Pulmonary artery endothelial cell (primary cell): ENCODE measurements around the gene PPP2R1B. TPM values are rescaled to one million over a fixed set of nuclear protein-coding genes. Genes with fewer than 3 reads are reported as not detected.
"Not testable (repeated sequence)": the region's sequence is repeated elsewhere in the genome, so short reads cannot be mapped to it uniquely, and the experiment has no call there.

Experiments
- DNase-seq: peaks from one replicate; pipeline ENCODE4 v3.0.0-alpha.2; 2011; ENCODE audit warnings: low read depth, low spot score
- total RNA-seq: library from RNA; depleted of rRNA; stranded (reverse); fragments of >200 nt; gene quantifications from 2 replicates; pipeline ENCODE4 v1.2.3, GENCODE V29; 2014

PPP2R1B gene
- total RNA-seq, 1 donor from 2014 or later: 40.6 TPM

DNA sequence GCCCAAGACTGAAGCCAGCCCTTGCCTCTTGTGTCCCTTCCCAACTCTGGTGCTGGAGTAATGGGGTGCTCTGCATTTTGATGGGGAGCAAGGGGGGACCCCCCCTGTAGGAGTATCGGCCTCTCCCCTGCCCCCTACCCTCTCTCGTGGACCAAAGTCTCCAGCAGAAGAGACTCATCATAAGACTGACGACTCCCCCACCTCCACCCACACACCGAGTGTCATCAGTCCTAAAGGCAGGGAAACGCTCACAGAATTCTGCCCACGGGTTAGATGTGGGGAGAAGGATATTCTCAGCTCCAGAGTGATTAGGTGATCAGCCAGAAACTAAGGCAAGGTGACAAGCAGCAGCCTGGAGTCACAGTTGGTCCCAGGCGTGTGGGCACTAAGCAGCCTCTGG, 38.8 kb downstream of the PPP2R1B start:
- no peak for DNase-seq

DNA sequence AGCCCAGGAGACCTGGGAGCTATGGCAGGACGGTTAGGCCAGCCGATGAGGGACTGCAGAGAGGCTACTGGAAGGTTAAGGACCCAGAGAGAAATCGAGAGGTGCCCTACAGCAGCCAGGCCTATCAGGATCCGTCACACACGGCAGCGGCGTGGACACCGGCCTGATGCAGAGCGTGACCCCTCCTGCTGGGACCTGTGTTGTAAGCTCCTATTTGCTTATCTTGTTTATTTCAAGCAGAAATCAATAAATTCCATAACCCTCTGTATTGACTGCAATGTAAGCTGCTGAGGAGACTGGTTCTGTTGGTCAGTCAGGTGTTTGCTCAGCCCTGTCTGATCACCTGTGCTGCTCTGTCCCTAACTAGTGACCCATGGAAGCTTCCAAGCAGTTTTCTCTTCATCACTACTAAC, 39.9 kb downstream of the PPP2R1B start:
- no peak for DNase-seq

DNA sequence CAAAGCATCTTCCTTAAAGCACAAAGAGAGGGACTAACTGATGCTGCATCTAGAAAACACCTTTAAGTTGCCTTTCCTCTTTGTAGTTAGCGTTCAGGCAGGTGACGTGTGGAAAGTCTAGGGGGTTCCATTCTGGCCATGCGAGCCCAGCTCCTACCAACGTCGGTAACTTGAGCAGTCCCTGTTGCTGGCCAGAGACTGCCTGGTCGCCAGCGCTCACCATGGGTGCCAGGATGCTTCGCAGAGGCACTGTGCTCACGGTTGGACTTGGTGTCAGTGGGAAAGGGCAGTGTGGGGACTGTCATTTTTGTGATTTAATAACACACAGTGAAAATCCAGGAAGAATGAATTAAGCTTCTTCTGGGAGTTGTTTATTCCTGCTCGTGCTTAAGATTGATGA, 40.6 kb downstream of the PPP2R1B start:
- DNase-seq: no peak

DNA sequence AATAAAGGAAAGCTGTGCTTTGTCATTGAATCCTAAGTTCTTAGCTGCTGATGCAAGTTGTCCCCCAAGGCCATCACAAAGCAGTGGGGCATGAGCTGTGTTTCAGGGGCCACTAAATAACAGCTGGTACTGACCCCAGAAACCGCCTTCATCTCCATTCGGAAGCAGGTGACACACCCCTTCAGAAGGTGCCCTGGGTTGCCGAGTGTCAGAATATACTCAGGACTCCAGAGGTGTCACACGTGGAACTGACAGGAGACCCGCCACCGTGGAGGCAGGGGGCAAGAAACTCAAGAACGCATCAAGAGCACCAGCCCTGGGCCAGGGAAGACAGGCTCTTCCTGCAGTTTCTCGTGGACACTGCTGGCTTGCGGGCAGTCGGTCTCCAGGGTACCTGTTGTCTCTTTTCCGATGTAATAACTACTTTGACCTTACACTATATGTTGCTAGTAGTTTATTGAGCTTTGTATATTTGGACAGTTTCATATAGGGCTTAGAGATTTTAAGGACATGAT, 41.5 kb downstream of the PPP2R1B start:
- no peak for DNase-seq

DNA sequence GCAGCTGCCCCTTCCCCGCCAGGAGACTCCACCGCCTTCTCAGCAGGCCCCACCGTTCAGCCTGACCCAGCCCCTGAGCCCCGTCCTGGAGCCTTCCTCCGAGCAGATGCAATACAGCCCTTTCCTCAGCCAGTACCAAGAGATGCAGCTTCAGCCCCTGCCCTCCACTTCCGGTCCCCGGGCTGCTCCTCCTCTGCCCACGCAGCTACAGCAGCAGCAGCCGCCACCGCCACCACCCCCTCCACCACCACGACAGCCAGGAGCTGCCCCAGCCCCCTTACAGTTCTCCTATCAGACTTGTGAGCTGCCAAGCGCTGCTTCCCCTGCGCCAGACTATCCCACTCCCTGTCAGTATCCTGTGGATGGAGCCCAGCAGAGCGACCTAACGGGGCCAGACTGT, 42.6 kb downstream of the PPP2R1B start:
- no peak for DNase-seq

DNA sequence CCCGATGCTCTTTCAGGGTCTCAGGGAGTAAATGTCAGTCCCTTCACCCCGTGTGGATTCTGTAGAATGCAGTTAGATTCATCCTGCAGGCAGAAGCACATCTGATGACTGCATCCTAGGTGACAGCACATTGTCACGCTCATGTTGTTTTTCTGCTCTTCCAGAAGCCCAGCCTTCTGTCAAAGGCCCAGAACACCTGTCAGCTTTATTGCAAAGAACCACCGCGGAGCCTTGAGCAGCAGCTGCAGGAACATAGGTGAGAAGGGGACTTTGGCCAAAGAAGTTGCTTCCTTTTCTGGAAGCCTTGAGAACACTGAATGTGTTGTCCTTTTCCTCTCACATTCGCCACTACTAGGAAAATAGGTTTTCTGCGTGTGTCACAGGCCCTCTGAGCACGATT, 43.7 kb downstream of the PPP2R1B start:
- no peak for DNase-seq

DNA sequence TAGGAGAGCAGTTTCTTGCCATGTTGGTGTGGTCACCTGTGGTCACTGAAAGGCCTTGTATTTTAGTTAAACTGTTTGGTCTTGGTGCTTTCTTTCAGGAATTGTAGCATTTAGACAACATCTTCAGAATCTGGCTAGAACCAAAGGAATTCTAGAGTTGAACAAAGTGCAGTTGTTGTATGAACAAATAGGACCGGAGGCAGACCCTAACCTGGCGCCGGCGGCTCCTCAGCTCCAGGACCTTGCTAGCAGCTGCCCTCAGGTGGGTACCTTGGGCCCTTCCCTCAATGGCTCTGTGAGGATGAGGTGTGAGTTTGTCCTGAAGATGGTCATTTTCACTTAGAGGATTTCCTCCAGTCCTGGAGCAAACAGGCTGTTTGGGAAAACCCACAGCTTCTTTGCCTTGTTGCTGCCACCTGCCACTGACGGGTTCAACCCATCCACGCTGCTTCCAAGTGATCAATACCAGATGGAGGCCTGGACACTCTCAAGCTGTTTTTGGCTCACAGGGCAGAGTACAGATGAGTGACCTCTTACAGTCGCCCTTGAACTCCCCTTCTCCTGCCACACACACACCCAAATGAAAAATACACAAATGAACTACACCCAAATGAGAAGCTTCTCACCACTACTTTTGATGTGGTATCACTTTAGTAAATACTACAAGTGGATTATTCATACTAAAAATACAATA, 45.2 kb downstream of the PPP2R1B start:
- DNase-seq: no peak

DNA sequence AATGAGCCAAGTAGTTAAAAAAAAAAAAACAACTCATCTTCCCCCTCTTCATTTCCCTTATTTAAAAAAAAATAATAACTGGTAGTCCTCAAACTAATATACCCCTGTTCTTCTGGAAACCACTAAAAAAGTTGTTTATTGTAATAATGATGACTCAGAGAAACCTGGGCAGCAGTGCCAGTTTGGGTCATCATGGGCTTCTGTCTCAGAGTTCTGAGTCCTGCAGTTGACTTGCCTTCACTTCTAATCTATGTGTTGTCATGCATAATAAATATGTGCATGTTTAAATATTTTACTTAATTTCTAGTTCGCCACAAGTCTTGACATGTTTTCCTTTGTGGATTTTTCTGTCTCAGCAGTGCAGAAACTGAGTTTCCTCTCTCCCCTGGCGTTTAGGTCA, 46.8 kb downstream of the PPP2R1B start:
- no peak for DNase-seq

DNA sequence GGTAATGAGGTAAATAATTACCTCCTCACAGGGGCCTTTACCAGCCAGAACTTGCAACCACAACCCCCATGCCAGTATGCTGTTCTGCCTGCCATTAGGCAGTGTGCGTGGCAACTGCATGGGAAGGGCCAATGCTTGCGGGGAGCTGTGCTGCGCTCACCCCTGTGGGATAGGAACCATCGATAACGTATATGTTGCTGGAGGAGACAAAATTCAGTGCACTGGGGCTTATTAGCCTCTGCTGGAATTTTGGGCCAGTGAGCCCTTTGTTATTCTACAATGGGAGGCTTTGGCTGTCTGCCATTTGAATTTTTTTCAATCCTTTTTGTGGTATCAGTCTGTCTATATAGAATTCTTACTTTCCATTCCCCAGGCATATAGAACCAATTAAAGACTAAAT, 47.3 kb downstream of the PPP2R1B start:
- no peak for DNase-seq

DNA sequence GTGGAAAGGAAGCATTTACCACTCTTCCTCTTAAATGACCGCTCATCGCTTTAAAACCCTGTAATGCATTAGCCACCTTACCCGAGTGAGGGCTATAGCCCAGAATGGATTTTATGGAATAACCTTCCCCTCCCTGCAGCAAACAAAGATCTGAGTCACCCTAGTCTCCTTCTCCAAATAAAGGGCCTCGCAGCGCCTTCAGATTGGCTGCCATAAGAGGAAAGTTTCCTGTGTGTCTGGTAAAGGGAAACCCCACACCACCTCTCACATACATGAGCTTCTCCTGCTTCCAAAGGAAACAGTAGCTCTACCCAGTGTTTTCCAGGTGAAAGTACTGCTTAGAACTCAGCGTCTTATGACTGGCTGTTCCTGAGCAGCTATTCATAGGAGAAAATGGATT, 47.8 kb downstream of the PPP2R1B start:
- DNase-seq: no peak

DNA sequence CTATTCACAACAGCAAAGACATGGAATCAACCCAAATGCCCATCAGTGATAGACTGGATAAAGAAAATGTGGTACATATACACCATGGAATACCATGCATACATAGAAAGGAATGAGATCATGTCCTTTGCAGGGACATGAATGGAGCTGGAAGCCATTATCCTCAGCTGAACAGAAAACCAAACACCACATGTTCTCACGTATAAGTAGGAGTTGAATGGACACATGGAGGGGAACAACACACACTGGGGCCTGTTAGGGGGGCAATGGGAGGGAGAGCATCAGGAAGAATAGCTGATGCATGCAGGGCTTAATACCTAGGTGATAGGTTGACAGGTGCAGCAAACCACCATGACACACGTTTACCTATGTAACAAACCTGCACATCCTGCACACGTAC, 48.5 kb downstream of the PPP2R1B start:
- DNase-seq: not testable (repeated sequence)

DNA sequence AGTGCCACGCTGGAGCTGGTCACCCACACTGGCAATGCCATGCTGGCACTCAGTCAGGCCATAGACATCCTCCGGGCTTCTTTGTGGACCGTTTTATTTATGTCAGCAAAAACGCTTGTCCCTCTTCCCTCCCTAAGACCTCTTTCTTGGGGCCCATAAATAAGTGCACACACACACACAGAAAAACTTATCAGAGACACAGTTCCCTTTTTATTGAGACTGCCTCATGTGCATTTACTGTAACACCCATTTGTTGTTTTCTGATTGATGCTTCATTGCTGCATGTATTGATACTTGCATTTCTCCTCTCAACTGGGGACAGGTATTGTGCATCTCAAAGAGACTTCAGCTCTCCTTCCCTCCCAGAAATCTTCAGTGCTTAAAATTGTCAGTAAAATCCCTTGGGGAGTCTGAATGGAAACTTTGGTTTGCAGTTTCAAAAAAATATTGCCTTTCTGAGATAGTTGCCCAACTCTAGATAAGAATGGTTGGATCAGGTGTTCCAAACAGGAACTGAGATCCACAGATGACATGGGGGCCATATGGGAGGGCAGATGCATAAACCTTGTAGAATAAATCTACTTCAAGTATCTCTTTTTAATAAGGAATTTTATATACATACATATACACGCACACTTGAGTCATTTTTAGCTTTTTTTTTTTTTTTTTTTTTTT, 50.9 kb downstream of the PPP2R1B start:
- DNase-seq: no peak

DNA sequence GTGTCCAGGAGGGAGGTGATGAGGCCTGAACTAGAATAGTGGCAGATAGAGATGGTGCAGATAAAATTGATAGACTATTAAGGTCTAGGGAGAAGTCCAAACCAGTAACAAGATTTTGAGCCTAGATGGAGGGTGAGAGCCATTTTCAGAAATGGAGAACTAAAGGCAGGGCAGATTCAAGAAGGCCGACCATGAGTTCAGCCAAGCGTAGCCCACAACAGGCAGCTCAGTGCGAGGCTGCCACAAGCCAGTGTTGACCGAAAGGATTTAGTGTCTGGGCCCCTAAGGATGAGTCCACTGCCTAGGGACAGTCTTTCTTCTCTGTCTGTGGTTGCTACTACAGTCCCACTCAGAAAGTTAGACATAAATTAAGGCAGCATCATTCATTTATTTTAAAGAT, 51.7 kb downstream of the PPP2R1B start:
- DNase-seq: no peak

DNA sequence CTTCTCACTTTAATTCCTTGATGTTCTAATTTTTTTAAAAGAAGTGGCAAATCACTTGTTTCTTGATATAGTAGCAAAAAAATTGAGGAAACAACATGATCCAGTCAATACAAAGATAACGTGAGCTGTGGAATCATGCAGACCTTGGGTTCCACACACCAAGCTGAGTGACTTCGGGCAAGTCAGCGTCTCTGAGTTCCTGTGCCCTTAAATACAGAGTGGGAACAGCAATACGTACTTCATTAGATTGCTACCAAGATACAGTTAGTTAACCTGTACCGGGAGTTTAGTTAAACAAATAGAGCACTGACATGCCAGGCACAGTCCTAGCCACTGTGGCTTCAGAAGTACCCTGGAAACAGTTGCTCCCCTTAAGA, 58.5 kb downstream of the PPP2R1B start:
- DNase-seq: no peak

DNA sequence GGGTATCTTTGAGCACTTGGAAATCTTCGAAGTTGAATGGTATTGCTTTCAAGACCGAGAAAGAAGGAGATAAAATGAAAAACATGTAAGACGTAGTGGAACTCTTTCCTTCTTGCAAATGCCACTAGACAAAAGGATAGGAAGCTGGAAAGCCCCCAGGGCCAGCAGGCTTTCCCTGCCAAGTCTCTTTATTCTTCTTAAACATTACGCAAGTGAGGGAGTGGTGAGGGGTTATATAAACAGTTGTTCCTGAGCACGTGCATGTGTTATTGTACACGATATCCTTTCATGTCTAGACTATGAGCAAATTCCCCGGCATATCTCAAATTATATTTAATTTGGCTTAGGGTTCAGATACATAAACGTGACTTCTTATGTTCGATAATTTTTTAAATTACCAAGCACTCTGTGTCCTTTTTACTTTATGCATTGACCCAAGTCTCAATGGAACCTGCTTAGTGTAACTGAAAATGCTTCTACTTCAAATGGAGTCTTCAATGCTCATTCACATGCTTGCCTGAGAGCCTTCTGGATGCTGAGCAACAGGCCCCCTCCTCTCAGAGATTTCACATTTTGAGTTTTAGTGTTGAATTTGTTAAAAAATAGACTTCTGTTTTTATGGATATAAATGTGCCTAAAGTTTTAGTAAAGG, 59.0 kb downstream of the PPP2R1B start:
- DNase-seq: peak; percentile 98

DNA sequence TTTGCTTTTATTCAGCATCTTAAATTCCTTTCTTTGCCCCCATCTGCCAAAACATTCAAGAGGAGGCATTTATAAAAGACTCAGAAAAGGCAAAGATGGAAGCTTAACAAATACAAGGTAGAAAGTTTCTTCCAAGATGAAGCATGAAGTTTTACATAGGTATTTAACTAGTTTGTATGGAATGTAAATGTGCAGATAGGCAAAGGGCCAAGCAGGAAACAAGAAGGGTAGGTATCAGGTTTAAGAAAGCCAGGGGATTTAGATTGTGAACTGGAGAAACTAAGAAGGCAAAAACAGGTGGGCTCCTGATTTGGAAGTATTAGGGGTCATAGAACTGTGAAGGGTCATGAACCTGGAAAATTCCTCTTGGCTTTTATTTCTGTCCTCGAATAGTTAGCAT, 62.6 kb downstream of the PPP2R1B start:
- DNase-seq: no peak

DNA sequence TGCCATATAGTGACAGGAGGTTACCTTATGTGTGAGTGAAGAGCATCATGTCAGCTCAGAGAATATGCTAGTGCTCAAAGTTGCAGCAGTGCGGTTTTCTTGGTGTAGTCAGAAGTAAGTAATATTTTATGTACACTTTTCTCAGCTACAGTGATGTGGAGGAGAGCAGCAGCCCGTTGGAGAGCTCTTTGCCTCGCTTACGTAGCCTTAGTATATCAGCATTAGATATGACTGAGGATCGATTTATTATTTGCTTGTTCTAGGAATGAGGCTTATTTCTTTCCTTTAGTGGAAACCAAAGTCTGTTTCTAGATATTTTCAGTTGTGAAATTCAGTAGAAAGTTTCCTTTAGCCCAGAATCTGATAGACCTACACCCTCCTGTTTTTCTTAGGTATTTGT, 63.6 kb downstream of the PPP2R1B start:
- no peak for DNase-seq

DNA sequence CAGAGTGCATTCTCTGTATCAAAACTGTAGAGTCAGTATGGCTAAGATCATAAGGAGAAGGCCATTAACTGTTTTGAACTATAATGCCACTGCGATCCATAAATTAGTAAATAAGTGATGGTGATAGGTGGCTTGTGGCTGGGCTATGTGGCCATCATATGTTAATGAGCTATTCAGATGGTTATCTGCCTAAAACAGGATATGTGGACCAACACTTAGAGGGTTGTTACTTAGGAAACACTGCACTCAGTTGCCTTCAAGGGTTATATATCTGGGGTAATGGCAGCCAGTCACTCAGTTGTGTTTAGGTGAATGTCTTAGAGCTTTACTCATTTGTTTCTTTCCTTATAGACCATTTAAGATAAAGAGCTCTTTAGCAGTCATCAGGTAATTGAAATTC, 66.0 kb downstream of the PPP2R1B start:
- no peak for DNase-seq

DNA sequence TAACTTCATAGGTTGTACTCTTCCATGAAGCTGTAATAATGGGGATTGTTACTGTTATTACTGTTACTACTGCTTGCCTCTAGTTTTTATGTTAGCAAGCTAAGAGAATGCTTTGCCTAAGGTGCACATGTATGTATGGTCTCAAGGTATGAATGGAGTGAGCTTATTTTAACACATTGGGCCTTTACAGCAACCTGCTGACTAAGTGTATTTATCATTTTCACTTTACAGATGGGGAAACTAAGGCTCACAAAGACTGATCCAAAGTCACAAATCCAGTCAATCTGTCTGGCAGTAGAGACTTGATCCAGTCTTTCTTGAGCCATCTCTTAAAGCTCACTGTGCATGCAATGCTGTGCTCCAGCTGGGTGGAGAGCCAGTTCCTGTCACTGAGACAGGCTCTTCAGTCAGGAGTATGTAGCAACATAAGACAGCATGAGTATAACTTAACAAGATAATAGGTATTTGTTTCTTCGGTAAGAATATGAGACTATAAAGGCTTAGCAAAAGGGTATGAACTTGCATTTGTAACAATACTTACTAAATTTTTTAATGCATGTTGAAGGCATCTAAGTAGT, 66.5 kb downstream of the PPP2R1B start:
- DNase-seq: no peak

DNA sequence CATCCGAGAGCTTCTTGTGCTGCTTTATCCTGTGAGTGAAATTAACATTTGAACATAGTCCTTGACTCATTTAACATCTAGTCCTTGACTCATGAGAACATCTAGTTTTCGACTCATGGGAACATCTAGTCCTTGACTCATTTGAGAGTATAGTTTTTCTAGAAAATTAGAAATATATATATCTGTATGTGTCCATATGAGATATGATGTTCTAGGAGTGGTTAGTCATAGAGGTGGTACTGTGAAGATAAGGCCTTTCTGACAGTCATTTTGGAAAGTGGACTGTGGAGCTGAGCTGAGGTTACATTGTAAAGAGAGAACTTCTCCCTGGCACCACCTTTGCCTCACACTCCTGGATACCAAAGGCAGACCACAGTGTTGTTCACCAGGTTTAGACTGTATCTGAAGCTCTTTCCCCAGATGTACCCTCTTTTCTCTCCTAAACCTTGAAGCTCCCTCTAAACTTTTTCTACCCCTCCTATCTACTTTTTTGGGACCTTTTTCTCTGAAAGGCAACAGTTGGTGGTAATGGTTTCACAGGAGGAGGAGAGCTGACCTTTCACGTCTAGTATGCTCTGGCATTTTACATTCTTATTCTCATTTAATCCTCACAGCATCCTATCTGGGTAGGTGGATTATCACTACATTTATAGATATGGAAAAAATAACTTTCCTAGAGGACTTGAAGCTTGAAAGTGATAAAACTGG, 67.2 kb downstream of the PPP2R1B start:
- DNase-seq: no peak

DNA sequence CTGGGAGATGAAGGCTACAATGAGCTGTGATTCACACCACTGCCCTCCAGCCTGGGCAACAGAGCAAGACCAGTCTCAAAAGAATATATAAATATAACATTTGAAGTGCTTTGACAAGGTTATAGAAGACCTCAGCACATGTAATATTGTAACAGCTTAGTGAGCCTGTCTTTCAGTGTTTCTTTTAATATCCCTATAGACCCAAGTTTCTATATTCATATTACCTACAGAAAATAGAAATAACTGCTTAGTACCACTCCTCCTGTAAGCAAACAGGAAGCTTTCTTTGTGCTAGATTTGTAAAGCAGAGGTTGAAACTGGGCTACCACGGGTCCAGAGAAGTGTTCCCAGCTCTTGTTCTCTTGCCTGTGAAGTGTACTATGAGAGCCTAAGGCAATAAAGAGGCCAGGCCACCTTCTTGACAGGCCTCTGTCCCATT, 68.2 kb downstream of the PPP2R1B start:
- DNase-seq: no peak

DNA sequence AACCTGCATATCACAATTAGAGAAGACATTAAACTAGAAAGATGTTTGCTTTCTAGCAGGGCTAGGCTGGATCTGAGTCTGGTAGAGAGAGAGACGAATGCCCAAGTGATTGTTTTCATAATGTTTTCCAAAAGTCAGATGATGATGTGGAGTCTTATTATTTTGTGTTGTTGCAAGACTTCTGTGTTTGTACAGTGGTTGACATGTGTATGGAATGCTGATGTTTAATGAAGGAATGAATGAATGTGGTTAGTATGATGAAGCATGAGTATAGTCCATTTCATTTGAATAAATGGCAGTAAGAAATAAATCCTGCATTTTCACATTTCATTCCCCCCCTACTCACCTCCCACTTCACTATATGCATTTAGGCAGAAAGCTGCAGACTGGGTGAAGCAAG, 69.6 kb downstream of the PPP2R1B start:
- DNase-seq: no peak
